DMS53 treated with DMSO at 0.1 percent for 48 hours (cell line): ENCODE results near the gene UVSSA.

Experiments used
- DNase-seq: peaks from one replicate; lab custom pipeline; 2025; ENCODE audit not compliant: unreplicated experiment; lab: John Stamatoyannopoulos, UW

Gene UVSSA

GRCh38 chr4:1406394-1406980 lies 59.5 kb downstream of the UVSSA start, which contains the start of gene NKX1-1:
Gene NKX1-1, minus strand, starts transcription at chr4:1406442. Its CDS starts 0 bp downstream, at chr4:1406442.
- DNase-seq, result no peak

GRCh38 chr4:1406981-1407656 lies 60.1 kb downstream of the UVSSA start:
- DNase-seq, result no peak

GRCh38 chr4:1407657-1408333 lies 60.8 kb downstream of the UVSSA start:
- DNase-seq, result no peak

GRCh38 chr4:1408418-1408817 lies 61.4 kb downstream of the UVSSA start:
- no peak for DNase-seq

- no peak for DNase-seq
These were observed 62.1 kb downstream of the UVSSA start for GRCh38 chr4:1409079-1409478.

- no peak for DNase-seq
These were observed 62.8 kb downstream of the UVSSA start for GRCh38 chr4:1409491-1410425.

- DNase-seq, result no peak
These were observed 63.7 kb downstream of the UVSSA start for GRCh38 chr4:1410491-1411325.

GRCh38 chr4:1411436-1412375 lies 64.7 kb downstream of the UVSSA start:
- DNase-seq, result no peak

GRCh38 chr4:1412376-1413203 lies 65.6 kb downstream of the UVSSA start:
- no peak for DNase-seq

GRCh38 chr4:1413204-1413663 lies 66.2 kb downstream of the UVSSA start:
- no peak for DNase-seq

GRCh38 chr4:1413687-1414479 lies 66.9 kb downstream of the UVSSA start:
- DNase-seq, result no peak

GRCh38 chr4:1414831-1415680 lies 68.0 kb downstream of the UVSSA start:
- DNase-seq, result no peak

- DNase-seq, result no peak
These were observed 68.6 kb downstream of the UVSSA start for GRCh38 chr4:1415681-1415981.

- no peak for DNase-seq
These were observed 69.3 kb downstream of the UVSSA start for GRCh38 chr4:1416051-1416947.

GRCh38 chr4:1416948-1417260 lies 69.9 kb downstream of the UVSSA start:
- no peak for DNase-seq
